Right lobe of liver (tissue), 6 donors: ENCODE data around the gene PDGFD. TPM values are rescaled to one million over a fixed set of nuclear protein-coding genes. Genes with fewer than 3 reads are reported as not detected.

Experiments
- ATAC-seq, 4 donors: fragments of 200-7000 bp; cut with Tn5 transposase; one replicate each; pipeline ENCODE4 v1.9.1; 2020; ENCODE audit warnings: mild to moderate bottlenecking in 4 of 4, moderate library complexity in 4 of 4
- DNase-seq, 3 donors: peaks; one replicate each; pipeline ENCODE4 v3.0.0-alpha.2; 2020
- H3K27ac ChIP-seq, 3 donors: fragments of 200-600 bp; one replicate each; pipeline ENCODE4 v1.8.0; 2022
- H3K27me3 ChIP-seq, 2 donors: fragments of 200-600 bp; one replicate each; pipeline ENCODE4 v1.8.0; 2022
- H3K36me3 ChIP-seq, 4 donors: fragments of 200-600 bp; sonication (generic) in 1 of 4; one replicate each; pipeline versions ENCODE4 v1.5.1 to v1.8.0; 2017 to 2022; ENCODE audit warnings: control low read depth in 1 of 4
- H3K4me1 ChIP-seq, 4 donors: fragments of 200-600 bp; sonication (generic) in 1 of 4; one replicate each; pipeline versions ENCODE4 v1.5.1 to v1.8.0; 2017 to 2022; ENCODE audit warnings: control low read depth in 1 of 4
- H3K4me3 ChIP-seq, 3 donors: fragments of 200-600 bp; one replicate each; pipeline ENCODE4 v1.8.0; 2022
- H3K9me3 ChIP-seq, 4 donors: fragments of 200-600 bp; sonication (generic) in 1 of 4; one replicate each; pipeline versions ENCODE4 v1.5.1 to v1.8.0; 2017 to 2022; ENCODE audit warnings: control low read depth in 1 of 4
- POLR2A ChIP-seq: fragments of 450-650 bp; IDR thresholded peaks from one replicate; pipeline ENCODE4 v1.6.1; 2017; ENCODE audit warnings: antibody characterized with exemption, mild to moderate bottlenecking
- WGBS: methylation state at CpG from one replicate; pipeline ENCODE4 v1.1.6; 2018; ENCODE audit warnings: low coverage, low lambda C conversion rate; ENCODE audit not compliant: insufficient coverage; ENCODE audit errors: missing lambda C conversion rate; 5-methylcytosine and 5-hydroxymethylcytosine counted together
- intact Hi-C, 2 donors: fragments of 100-400 bp; cut with DNase I; formaldehyde crosslinking; loops; one replicate each; pipeline versions ENCODE4 v1.11.2 to v1.14.1; 2022
- total RNA-seq, 6 experiments: library from RNA; depleted of rRNA in 2 of 6; stranded (reverse); fragments of >200 nt in 2 of 6; fragmentation: NEBNext Ultra II Directional in 3 of 6; extraction: Animal tissue kit (Norgen Biotek cat#: 25700) in 3 of 6; gene quantifications; one replicate each; pipeline versions ENCODE4 v1.1.0 to v1.2.4, GENCODE V29; 2016 to 2023
- TF ChIP-seq, protein P1 (sequence below), 4 donors: fragments of 200-600 bp in 3 of 4; fragments of 450-650 bp in 1 of 4; IDR thresholded peaks; one replicate each; pipeline versions ENCODE4 v1.5.1 to v1.8.0; 2016 to 2022; ENCODE audit warnings: antibody characterized with exemption in 4 of 4, mild to moderate bottlenecking in 2 of 4
- donor health status: DM: no; HTN: yes; CAD: no.
- donor health status: DM: no; HTN: no; CAD: no.
- donor health status: DM: no; HTN: no; CAD: no.
- donor health status: DM: no; HTN: yes; CAD: no.
- donor health status: DM: no; HTN: yes; CAD: no.

PDGFD gene
- total RNA-seq, 6 experiments from 2014 or later: 0.84 to 1.6 (median 1.1) TPM

DNA sequence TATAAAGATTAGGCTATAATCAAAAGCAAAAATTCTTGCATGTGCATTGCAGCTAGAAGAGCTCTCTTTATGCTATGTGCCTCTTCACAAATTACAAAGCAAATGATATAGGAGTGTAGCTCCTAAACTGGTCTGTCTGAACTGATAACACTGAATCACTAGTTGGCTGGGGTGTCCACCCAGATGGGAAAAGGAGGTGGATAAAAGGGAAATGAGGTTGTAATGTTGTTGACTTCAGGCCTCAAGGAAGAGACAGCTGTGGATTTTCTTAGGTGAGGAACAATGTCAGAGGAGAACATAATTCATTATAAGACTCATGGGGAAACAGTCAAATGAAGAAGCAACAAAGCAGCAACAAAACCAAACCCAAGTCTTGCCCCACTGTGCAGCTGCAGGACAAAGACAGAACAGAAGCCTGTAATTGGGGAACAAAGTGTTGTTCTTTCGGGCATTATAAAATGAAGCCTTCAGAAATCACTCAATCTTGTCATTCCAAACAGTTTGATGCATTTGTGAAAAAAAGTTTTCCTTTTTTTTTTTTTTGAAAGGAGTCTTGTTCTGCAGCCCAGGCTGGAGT lies 257.6 kb downstream of the PDGFD start:
- Histone ChIP-seq H3K27ac (no peak overlapping the region), H3K4me3 (no peak overlapping the region), H3K27me3 (no peaks in the 10 kb centered on the region), H3K4me1 (no peaks in the 10 kb centered on the region), H3K9me3 (no peaks in the 10 kb centered on the region), H3K36me3 (no peaks in the 10 kb centered on the region)
- intact Hi-C loops: no loop called here
- TF ChIP-seq, protein P1, sequence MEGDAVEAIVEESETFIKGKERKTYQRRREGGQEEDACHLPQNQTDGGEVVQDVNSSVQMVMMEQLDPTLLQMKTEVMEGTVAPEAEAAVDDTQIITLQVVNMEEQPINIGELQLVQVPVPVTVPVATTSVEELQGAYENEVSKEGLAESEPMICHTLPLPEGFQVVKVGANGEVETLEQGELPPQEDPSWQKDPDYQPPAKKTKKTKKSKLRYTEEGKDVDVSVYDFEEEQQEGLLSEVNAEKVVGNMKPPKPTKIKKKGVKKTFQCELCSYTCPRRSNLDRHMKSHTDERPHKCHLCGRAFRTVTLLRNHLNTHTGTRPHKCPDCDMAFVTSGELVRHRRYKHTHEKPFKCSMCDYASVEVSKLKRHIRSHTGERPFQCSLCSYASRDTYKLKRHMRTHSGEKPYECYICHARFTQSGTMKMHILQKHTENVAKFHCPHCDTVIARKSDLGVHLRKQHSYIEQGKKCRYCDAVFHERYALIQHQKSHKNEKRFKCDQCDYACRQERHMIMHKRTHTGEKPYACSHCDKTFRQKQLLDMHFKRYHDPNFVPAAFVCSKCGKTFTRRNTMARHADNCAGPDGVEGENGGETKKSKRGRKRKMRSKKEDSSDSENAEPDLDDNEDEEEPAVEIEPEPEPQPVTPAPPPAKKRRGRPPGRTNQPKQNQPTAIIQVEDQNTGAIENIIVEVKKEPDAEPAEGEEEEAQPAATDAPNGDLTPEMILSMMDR (IDR thresholded peaks at IDR 0.05): no peak
- no peak for TF ChIP-seq POLR2A
- ATAC-seq (no peak), DNase-seq (no peak)
- 53% methylated on average over 1 of the region's 1 CpG for WGBS

DNA sequence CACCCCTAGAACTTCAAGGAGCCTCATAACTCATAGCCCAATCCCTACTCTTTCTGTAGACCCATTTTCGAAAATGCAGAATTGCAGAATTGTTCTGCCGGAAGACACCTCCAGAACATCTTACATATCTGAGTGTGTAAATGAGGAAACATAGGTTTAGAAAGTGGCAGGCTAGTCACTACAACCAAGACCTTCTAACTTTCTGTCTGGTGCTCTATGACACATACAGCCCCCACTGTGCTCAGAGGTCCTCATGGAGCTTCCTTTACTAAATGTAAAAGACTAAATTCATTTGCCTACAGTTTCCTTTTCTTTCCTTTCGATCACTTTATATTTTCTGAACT lies 259.7 kb downstream of the PDGFD start:
- H3K4me3 ChIP-seq: no peak overlapping the region
- H3K27ac ChIP-seq: no peak overlapping the region
- H3K36me3 ChIP-seq: no peaks in the 10 kb centered on the region
- no peaks in the 10 kb centered on the region for H3K4me1 ChIP-seq
- TF ChIP-seq POLR2A: no peak
- TF ChIP-seq, protein P1 (IDR thresholded peaks at IDR 0.05): no peak
- no peaks in the 10 kb centered on the region for H3K9me3 ChIP-seq
- ATAC-seq (no peak), DNase-seq (no peak)
- 54% methylated on average over 2 of the region's 3 CpGs for WGBS
- intact Hi-C loops: no loop called here
- no peaks in the 10 kb centered on the region for H3K27me3 ChIP-seq

DNA sequence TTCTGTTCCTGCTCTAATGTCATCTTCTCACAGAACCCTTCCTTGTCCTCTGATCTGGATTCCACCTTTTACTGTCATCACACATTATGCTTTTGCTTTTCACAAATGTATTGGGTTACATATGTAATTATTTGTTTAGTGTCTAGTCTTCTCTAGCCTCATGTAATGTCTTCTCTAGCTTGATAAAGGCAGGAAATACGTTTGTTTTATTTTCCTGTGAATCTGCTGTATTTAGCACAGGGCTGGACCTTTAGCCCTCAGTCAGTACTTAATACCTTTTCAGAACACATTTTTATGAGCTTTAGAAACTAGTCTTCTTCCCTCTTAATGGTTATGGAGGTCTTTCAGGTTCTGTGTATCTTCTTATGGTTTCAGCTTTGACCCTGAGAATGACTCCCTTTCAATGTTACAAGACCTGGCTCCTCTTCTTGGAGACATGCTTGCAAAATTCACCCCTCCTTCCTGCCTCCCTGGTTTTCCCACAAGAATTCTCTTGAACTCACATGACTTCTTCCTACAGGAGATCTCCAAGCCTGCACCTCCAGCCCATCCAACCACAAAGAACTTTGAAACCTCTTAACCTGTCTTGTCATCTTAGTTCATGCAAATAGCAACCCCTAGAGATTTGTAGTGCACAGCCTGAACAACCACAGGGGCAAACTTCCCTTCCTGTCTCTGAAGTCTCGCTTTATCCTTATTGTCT lies 260.2 kb downstream of the PDGFD start:
- no peak overlapping the region for H3K4me3 ChIP-seq
- H3K9me3 ChIP-seq: no peaks in the 10 kb centered on the region
- H3K4me1 ChIP-seq: no peaks in the 10 kb centered on the region
- ATAC-seq (no peak), DNase-seq (no peak)
- intact Hi-C loops: no loop called here
- no peaks in the 10 kb centered on the region for H3K27me3 ChIP-seq
- H3K27ac ChIP-seq: no peak overlapping the region
- WGBS: 19% methylated on average over 2 of the region's 2 CpGs
- no peaks in the 10 kb centered on the region for H3K36me3 ChIP-seq
- no peak for TF ChIP-seq POLR2A
- TF ChIP-seq, protein P1 (IDR thresholded peaks at IDR 0.05): no peak

DNA sequence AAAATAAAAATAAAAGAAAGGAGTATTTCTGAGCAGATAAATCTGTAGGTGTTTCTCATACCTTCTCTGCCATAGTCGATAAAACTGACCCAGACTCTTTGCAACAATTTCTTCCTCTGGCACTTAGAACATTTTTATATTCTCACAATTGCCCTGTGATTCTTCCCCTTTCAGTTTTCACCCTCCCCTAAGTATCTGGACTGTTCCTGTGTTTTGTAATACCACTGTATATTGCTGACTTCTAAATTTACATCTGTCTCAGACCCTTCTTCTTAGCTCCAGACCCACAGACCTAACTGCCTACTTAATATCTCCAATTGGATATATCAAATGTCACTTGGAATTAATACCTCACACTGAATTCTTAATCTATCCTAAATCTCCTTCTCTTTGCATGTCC lies 261.0 kb downstream of the PDGFD start:
- ATAC-seq (peak in 2 of 4 donors; percentile 14 to 35), DNase-seq (no peak)
- Histone ChIP-seq H3K4me3 (no peak overlapping the region), H3K36me3 (no peaks in the 10 kb centered on the region), H3K9me3 (no peaks in the 10 kb centered on the region), H3K27me3 (no peaks in the 10 kb centered on the region), H3K4me1 (no peaks in the 10 kb centered on the region), H3K27ac (no peak overlapping the region)
- TF ChIP-seq, protein P1 (IDR thresholded peaks at IDR 0.05): no peak
- no peak for TF ChIP-seq POLR2A
- intact Hi-C loops: no loop called here
- WGBS: 29% methylated on average over 1 of the region's 1 CpG
